ENCODE measurements around the gene TTC9B.

Gene TTC9B

DNA sequence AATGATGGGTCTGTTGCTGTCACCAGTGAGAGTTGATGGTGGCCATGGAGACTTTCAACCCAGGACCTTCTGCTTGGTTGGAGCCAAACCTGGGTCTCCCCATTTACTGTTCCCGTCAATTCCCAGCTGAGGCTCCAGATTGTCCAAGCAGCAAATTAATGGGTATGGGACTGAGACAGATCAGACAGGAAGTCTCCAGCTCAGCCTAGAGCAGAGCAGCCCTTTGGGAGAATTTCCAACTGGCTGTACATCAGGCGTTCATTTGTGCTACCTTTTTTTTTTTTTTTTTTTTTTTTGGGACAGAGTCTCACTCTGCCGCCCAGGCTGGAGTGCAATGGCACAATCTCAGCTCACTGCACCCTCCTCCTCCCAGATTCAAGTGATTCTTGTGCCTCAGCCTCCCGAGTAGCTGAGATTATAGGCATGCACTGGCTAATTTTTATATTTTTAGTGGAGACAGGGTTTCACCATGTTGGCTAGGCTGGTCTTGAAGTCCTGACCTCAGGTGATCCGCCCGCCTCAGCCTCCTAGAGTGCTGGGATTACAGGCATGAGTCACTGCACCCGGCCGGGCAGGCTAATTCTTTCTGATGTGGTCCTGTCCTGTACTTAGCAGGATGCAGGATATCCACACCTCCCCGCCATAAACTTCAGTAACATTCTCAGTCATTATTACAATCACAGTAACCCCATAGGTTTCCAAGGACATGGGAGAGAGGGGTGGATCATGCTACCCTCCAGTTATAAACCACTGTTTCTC lies 17.7 kb downstream of the TTC9B start:
- POLR2A ChIA-PET, result no interaction called here
- 100% methylated on average over 2 of the region's 9 CpGs for WGBS (ENCODE audit: insufficient coverage)

DNA sequence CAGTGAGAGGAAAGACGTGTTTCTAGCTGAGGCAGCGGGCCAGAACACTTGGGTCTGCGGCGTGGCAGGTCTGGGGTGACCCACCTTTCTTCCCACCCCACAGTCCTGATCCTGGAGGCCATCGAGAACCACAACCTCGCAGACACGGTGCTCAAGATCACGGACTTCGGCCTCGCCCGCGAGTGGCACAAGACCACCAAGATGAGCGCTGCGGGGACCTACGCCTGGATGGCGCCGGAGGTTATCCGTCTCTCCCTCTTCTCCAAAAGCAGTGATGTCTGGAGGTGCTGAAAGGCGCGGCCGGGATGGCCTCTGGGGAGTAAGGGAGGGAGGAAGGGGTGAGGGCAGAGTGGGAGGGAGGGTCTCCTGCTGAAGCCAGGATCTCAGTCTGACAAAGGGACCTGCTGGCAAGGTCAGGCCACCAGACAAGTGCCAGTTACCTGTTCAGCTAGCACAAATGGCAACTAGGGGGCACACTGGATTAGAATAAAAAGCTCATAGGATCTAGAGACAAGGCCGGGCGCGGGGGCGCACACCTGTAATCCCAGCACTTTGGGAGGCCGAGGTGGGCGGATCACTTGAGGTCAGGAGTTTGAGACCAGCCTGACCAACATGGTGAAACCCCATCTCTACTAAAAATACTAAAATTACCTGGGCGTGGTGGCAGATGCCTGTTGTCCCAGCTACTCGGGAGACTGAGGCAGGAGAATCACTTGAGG lies 19.8 kb downstream of the TTC9B start:
- no peaks in the 10 kb centered on the region for H3K9me3 ChIP-seq (ENCODE audit: control extremely low read depth in 1 of 5, control insufficient read depth in 4 of 5, insufficient read depth in 2 of 5, low read depth in 1 of 5, low read length in 4 of 5)
- no peaks in the 10 kb centered on the region for H3K4me1 ChIP-seq (ENCODE audit: control extremely low read depth in 1 of 4, control insufficient read depth in 4 of 4, insufficient read depth in 4 of 4, low read length in 3 of 4)
- WGBS (ENCODE audit: insufficient coverage), result 97% methylated on average over 20 of the region's 29 CpGs
- POLR2A ChIA-PET, result no interaction called here
- H3K27me3 ChIP-seq (replicated peaks in 2 of 5; ENCODE audit: control insufficient read depth in 4 of 5, insufficient read depth in 5 of 5, low read length in 4 of 5), result no peaks in the 10 kb centered on the region
- H3K36me3 ChIP-seq (ENCODE audit: control insufficient read depth in 4 of 4, insufficient read depth in 4 of 4, low read length in 3 of 4), result peaks cover 0 to 7% (median under 1%) of the 10 kb centered on the region in 4 experiments
- CTCF ChIA-PET, result no interaction called here
- no peak overlapping the region for H3K27ac ChIP-seq (ENCODE audit: insufficient read depth in 1 of 2, low read depth in 1 of 2, low read length in 2 of 2, poor library complexity in 1 of 2, severe bottlenecking in 2 of 2)
- no peak for DNase-seq
- H3K4me3 ChIP-seq (ENCODE audit: control insufficient read depth in 1 of 7, extremely low read depth in 1 of 7, insufficient read depth in 4 of 7, low read depth in 2 of 7, low read length in 6 of 7), result no peak overlapping the region

More for the DNA sequence above, 17.7 kb downstream of the TTC9B start:
- Histone ChIP-seq H3K27ac (ENCODE audit: insufficient read depth in 1 of 2, low read depth in 1 of 2, low read length in 2 of 2, poor library complexity in 1 of 2, severe bottlenecking in 2 of 2) (no peak overlapping the region), H3K27me3 (replicated peaks in 2 of 5; ENCODE audit: control insufficient read depth in 4 of 5, insufficient read depth in 5 of 5, low read length in 4 of 5) (no peaks in the 10 kb centered on the region), H3K4me3 (ENCODE audit: control insufficient read depth in 1 of 7, extremely low read depth in 1 of 7, insufficient read depth in 4 of 7, low read depth in 2 of 7, low read length in 6 of 7) (no peak overlapping the region), H3K4me1 (ENCODE audit: control extremely low read depth in 1 of 4, control insufficient read depth in 4 of 4, insufficient read depth in 4 of 4, low read length in 3 of 4) (no peaks in the 10 kb centered on the region), H3K9me3 (ENCODE audit: control extremely low read depth in 1 of 5, control insufficient read depth in 4 of 5, insufficient read depth in 2 of 5, low read depth in 1 of 5, low read length in 4 of 5) (no peaks in the 10 kb centered on the region), H3K36me3 (ENCODE audit: control insufficient read depth in 4 of 4, insufficient read depth in 4 of 4, low read length in 3 of 4) (peaks cover 0 to 16% (median 4%) of the 10 kb centered on the region in 4 experiments)
- CTCF ChIA-PET, result interaction anchor here (0.6 to 1.2 kb wide), 2 partner anchors 20 to 706 kb away, joined by 3 read pairs; no protein-coding TSS in a partner anchor
- DNase-seq, result no peak

DNA sequence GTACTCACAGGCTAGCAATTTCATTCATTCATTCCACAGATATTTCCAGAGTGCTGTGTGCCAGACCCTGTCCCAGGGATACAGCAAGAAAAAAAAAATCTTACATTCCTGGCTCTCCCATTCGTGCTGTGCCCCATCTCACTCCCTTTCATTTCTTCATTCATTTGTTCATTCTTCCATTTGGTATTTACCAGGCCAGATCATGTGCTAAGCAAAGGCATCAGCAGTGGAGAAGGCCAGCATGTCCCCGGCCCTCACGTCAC lies 24.7 kb downstream of the TTC9B start:
- ChIA-PET CTCF (interaction anchor here (1.6 kb wide), 1 partner anchor 28 kb away, joined by 5 read pairs; no protein-coding TSS in a partner anchor), POLR2A (no interaction called here)
- H3K27me3 ChIP-seq (replicated peaks in 2 of 5; ENCODE audit: control insufficient read depth in 4 of 5, insufficient read depth in 5 of 5, low read length in 4 of 5), result peaks cover 0 to 4% (median 0%) of the 10 kb centered on the region in 5 experiments
- peaks cover 0 to 18% (median 13%) of the 10 kb centered on the region in 4 experiments for H3K4me1 ChIP-seq (ENCODE audit: control extremely low read depth in 1 of 4, control insufficient read depth in 4 of 4, insufficient read depth in 4 of 4, low read length in 3 of 4)
- no peaks in the 10 kb centered on the region for H3K36me3 ChIP-seq (ENCODE audit: control insufficient read depth in 4 of 4, insufficient read depth in 4 of 4, low read length in 3 of 4)
- DNase-seq, result no peak
- H3K9me3 ChIP-seq (ENCODE audit: control extremely low read depth in 1 of 5, control insufficient read depth in 4 of 5, insufficient read depth in 2 of 5, low read depth in 1 of 5, low read length in 4 of 5), result no peaks in the 10 kb centered on the region
- whole genome bisulfite sequencing (ENCODE audit: insufficient coverage), result no CpG with 5 or more reads among the region's 3 CpGs
- no peak overlapping the region for H3K27ac ChIP-seq (ENCODE audit: insufficient read depth in 1 of 2, low read depth in 1 of 2, low read length in 2 of 2, poor library complexity in 1 of 2, severe bottlenecking in 2 of 2)
- no peak overlapping the region for H3K4me3 ChIP-seq (ENCODE audit: control insufficient read depth in 1 of 7, extremely low read depth in 1 of 7, insufficient read depth in 4 of 7, low read depth in 2 of 7, low read length in 6 of 7)

- no peak for DNase-seq
- peak overlapping the region in 1 of 7 experiments; percentile 85 for H3K4me3 ChIP-seq (ENCODE audit: control insufficient read depth in 1 of 7, extremely low read depth in 1 of 7, insufficient read depth in 4 of 7, low read depth in 2 of 7, low read length in 6 of 7)
- peaks cover 0 to 6% (median 0%) of the 10 kb centered on the region in 5 experiments for H3K27me3 ChIP-seq (replicated peaks in 2 of 5; ENCODE audit: control insufficient read depth in 4 of 5, insufficient read depth in 5 of 5, low read length in 4 of 5)
- no peak overlapping the region for H3K27ac ChIP-seq (ENCODE audit: insufficient read depth in 1 of 2, low read depth in 1 of 2, low read length in 2 of 2, poor library complexity in 1 of 2, severe bottlenecking in 2 of 2)
- ChIA-PET POLR2A (no interaction called here), CTCF (interaction anchor here (1.6 kb wide), 1 partner anchor 27 kb away, joined by 5 read pairs; no protein-coding TSS in a partner anchor)
- H3K9me3 ChIP-seq (ENCODE audit: control extremely low read depth in 1 of 5, control insufficient read depth in 4 of 5, insufficient read depth in 2 of 5, low read depth in 1 of 5, low read length in 4 of 5), result no peaks in the 10 kb centered on the region
- no peaks in the 10 kb centered on the region for H3K36me3 ChIP-seq (ENCODE audit: control insufficient read depth in 4 of 4, insufficient read depth in 4 of 4, low read length in 3 of 4)
- 93% methylated on average over 4 of the region's 5 CpGs for WGBS (ENCODE audit: insufficient coverage)
- peaks cover 0 to 18% (median 13%) of the 10 kb centered on the region in 4 experiments for H3K4me1 ChIP-seq (ENCODE audit: control extremely low read depth in 1 of 4, control insufficient read depth in 4 of 4, insufficient read depth in 4 of 4, low read length in 3 of 4)
Measured at GRCh38 chr19:40192758-40193586, 25.2 kb downstream of the TTC9B start.

DNA sequence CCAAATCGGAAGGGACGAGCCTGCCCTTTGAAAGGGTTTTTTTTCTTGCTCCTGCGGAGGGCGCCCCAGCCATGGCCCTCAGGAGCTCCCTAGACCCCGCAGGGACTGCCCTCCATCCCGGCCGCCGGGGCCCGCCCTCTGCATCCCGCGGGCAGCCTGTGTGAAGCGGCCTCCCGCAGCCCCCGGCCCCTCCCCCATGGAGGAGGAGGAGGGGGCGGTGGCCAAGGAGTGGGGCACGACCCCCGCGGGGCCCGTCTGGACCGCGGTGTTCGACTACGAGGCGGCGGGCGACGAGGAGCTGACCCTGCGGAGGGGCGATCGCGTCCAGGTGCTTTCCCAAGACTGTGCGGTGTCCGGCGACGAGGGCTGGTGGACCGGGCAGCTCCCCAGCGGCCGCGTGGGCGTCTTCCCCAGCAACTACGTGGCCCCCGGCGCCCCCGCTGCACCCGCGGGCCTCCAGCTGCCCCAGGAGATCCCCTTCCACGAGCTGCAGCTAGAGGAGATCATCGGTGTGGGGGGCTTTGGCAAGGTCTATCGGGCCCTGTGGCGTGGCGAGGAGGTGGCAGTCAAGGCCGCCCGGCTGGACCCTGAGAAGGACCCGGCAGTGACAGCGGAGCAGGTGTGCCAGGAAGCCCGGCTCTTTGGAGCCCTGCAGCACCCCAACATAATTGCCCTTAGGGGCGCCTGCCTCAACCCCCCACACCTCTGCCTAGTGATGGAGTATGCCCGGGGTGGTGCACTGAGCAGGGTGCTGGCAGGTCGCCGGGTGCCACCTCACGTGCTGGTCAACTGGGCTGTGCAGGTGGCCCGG lies 26.1 kb downstream of the TTC9B start:
- Histone ChIP-seq H3K4me1 (ENCODE audit: control extremely low read depth in 1 of 4, control insufficient read depth in 4 of 4, insufficient read depth in 4 of 4, low read length in 3 of 4) (peaks cover 0 to 18% (median 13%) of the 10 kb centered on the region in 4 experiments), H3K27ac (ENCODE audit: insufficient read depth in 1 of 2, low read depth in 1 of 2, low read length in 2 of 2, poor library complexity in 1 of 2, severe bottlenecking in 2 of 2) (no peak overlapping the region), H3K27me3 (replicated peaks in 2 of 5; ENCODE audit: control insufficient read depth in 4 of 5, insufficient read depth in 5 of 5, low read length in 4 of 5) (peaks cover 0 to 7% (median 0%) of the 10 kb centered on the region in 5 experiments), H3K4me3 (ENCODE audit: control insufficient read depth in 1 of 7, extremely low read depth in 1 of 7, insufficient read depth in 4 of 7, low read depth in 2 of 7, low read length in 6 of 7) (peak overlapping the region; percentile 35 to 96 (median 85)), H3K9me3 (ENCODE audit: control extremely low read depth in 1 of 5, control insufficient read depth in 4 of 5, insufficient read depth in 2 of 5, low read depth in 1 of 5, low read length in 4 of 5) (no peaks in the 10 kb centered on the region), H3K36me3 (ENCODE audit: control insufficient read depth in 4 of 4, insufficient read depth in 4 of 4, low read length in 3 of 4) (no peaks in the 10 kb centered on the region)
- peak; percentile 13 to 26 (median 14) for DNase-seq
- WGBS (ENCODE audit: insufficient coverage), result 23% methylated on average over 38 of the region's 62 CpGs
- ChIA-PET POLR2A (no interaction called here), CTCF (interaction anchor here (0.9 kb wide), 1 partner anchor 26 kb away, joined by 3 read pairs; no protein-coding TSS in a partner anchor)
